Measurements from ENCODE around the gene APBB2.

DNA sequence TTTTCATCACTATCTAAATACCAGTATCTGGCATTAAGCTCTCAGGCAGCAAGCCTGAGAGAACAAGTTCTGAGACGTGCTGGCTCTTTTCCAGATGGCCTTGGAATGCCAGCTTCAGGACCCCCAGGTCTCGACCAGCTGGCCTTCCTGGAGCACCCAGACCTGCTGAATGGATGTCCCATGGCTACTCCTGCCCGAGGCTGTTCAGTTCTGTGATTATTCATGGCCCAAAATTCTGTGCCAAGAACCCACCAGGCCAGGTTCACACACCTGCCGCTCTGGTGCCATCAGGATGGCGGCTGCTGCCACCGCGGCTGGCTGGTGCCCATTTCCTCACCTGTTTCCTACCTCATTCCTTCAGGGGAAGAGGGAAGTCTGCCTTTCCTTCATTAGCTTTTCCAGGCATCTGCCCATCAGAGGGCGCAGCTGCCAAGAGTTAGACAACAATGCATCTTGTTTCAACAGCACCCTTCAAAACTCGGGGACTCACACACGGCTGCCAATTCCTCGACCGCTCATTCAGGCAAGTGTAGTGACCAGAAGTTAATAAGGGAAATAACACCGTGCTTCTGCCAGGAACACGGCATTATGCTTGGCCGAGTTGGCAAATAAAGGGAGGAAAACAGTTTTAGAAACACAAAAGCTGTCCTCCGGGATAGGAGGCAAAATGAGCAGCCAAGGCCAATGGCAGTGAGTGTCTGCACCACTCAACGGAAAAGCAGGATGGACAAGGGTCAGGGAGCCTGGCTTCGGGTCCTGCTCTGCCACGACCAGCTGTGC is 290.8 kb downstream of the APBB2 start:
- TF ChIP-seq CTCF (conservative IDR thresholded peaks at IDR 0.05) (no peak), ZFX (IDR thresholded peaks at IDR 0.05) (no peak)
